ENCODE data around the gene XRCC4. TPM values are rescaled to one million over a fixed set of nuclear protein-coding genes. Genes with fewer than 3 reads are reported as not detected.

Gene XRCC4
- total RNA-seq, 2 donors from 2014 or later = 12.3 to 13.4 TPM

GRCh38 chr5:83084336-83084735 lies 7.0 kb downstream of the XRCC4 start:
- H3K27me3 Mint-ChIP-seq (ENCODE audit: low read depth) = no peaks in the 10 kb centered on the region
- DNase-seq (no peak), ATAC-seq (replicated peaks in 1 of 2) (no peak)
- no peak overlapping the region for H3K4me3 Mint-ChIP-seq
- H3K36me3 Mint-ChIP-seq (ENCODE audit: insufficient read depth in 2 of 2) = no peaks in the 10 kb centered on the region
- peaks cover 0 to 3% of the 10 kb centered on the region in 2 donors for H3K9me3 Mint-ChIP-seq
- no peaks in the 10 kb centered on the region for H3K4me1 Mint-ChIP-seq (ENCODE audit: low read depth)
- H3K27ac Mint-ChIP-seq = no peak overlapping the region

- Mint-ChIP-seq H3K36me3 (ENCODE audit: insufficient read depth in 2 of 2) (no peaks in the 10 kb centered on the region), H3K27ac (no peak overlapping the region), H3K9me3 (peaks cover 0 to 3% of the 10 kb centered on the region in 2 donors), H3K4me1 (ENCODE audit: low read depth) (no peaks in the 10 kb centered on the region), H3K27me3 (ENCODE audit: low read depth) (no peaks in the 10 kb centered on the region), H3K4me3 (no peak overlapping the region)
- DNase-seq (no peak), ATAC-seq (replicated peaks in 1 of 2) (no peak)
These were observed 7.8 kb downstream of the XRCC4 start for GRCh38 chr5:83085106-83085505.

- H3K4me3 Mint-ChIP-seq = no peak overlapping the region
- peaks cover 10% of the 10 kb centered on the region for H3K4me1 Mint-ChIP-seq (ENCODE audit: low read depth)
- H3K27ac Mint-ChIP-seq = no peak overlapping the region
- peaks cover 12 to 16% of the 10 kb centered on the region in 2 donors for H3K9me3 Mint-ChIP-seq
- no peaks in the 10 kb centered on the region for H3K27me3 Mint-ChIP-seq (ENCODE audit: low read depth)
- peaks cover 16 to 20% of the 10 kb centered on the region in 2 donors for H3K36me3 Mint-ChIP-seq (ENCODE audit: insufficient read depth in 2 of 2)
- ATAC-seq (replicated peaks in 1 of 2) (no peak), DNase-seq (no peak)
These were observed 12.8 kb downstream of the XRCC4 start for GRCh38 chr5:83090169-83090568.

- no peak for ATAC-seq (replicated peaks in 1 of 2)
- Mint-ChIP-seq H3K27ac (peak overlapping the region; percentile 54), H3K27me3 (ENCODE audit: low read depth) (no peaks in the 10 kb centered on the region), H3K4me1 (ENCODE audit: low read depth) (peaks cover 10% of the 10 kb centered on the region), H3K36me3 (ENCODE audit: insufficient read depth in 2 of 2) (peaks cover 16 to 22% of the 10 kb centered on the region in 2 donors), H3K4me3 (no peak overlapping the region), H3K9me3 (peaks cover 12 to 16% of the 10 kb centered on the region in 2 donors)
- no peak for DNase-seq
These were observed 15.3 kb downstream of the XRCC4 start for GRCh38 chr5:83092619-83093018.

- Mint-ChIP-seq H3K4me3 (no peak overlapping the region), H3K4me1 (ENCODE audit: low read depth) (peaks cover 10% of the 10 kb centered on the region), H3K9me3 (peaks cover 12 to 16% of the 10 kb centered on the region in 2 donors), H3K27ac (no peak overlapping the region), H3K27me3 (ENCODE audit: low read depth) (no peaks in the 10 kb centered on the region), H3K36me3 (ENCODE audit: insufficient read depth in 2 of 2) (peaks cover 16 to 22% of the 10 kb centered on the region in 2 donors)
- ATAC-seq (replicated peaks in 1 of 2) = no peak
- no peak for DNase-seq
These were observed 16.3 kb downstream of the XRCC4 start for GRCh38 chr5:83093692-83094091.

- Mint-ChIP-seq H3K27ac (no peak overlapping the region), H3K36me3 (ENCODE audit: insufficient read depth in 2 of 2) (peaks cover 15 to 22% of the 10 kb centered on the region in 2 donors), H3K4me1 (ENCODE audit: low read depth) (peaks cover 10% of the 10 kb centered on the region), H3K9me3 (peaks cover 12 to 16% of the 10 kb centered on the region in 2 donors), H3K4me3 (no peak overlapping the region), H3K27me3 (ENCODE audit: low read depth) (no peaks in the 10 kb centered on the region)
- DNase-seq (no peak), ATAC-seq (replicated peaks in 1 of 2) (no peak)
These were observed 18.0 kb downstream of the XRCC4 start for GRCh38 chr5:83095163-83095956.

- Mint-ChIP-seq H3K9me3 (peaks cover 11 to 14% of the 10 kb centered on the region in 2 donors), H3K27ac (no peak overlapping the region), H3K27me3 (ENCODE audit: low read depth) (no peaks in the 10 kb centered on the region), H3K4me1 (ENCODE audit: low read depth) (peaks cover 10% of the 10 kb centered on the region), H3K36me3 (ENCODE audit: insufficient read depth in 2 of 2) (peaks cover 13 to 19% of the 10 kb centered on the region in 2 donors), H3K4me3 (no peak overlapping the region)
- ATAC-seq (replicated peaks in 1 of 2) (no peak), DNase-seq (no peak)
These were observed 18.7 kb downstream of the XRCC4 start for GRCh38 chr5:83095957-83096539.

GRCh38 chr5:83096660-83097339 lies 19.5 kb downstream of the XRCC4 start:
- no peak overlapping the region for H3K27ac Mint-ChIP-seq
- no peaks in the 10 kb centered on the region for H3K27me3 Mint-ChIP-seq (ENCODE audit: low read depth)
- no peak overlapping the region for H3K4me3 Mint-ChIP-seq
- H3K36me3 Mint-ChIP-seq (ENCODE audit: insufficient read depth in 2 of 2) = peaks cover 13 to 15% of the 10 kb centered on the region in 2 donors
- peaks cover 9 to 11% of the 10 kb centered on the region in 2 donors for H3K9me3 Mint-ChIP-seq
- ATAC-seq (replicated peaks in 1 of 2) = no peak
- H3K4me1 Mint-ChIP-seq (ENCODE audit: low read depth) = peaks cover 7% of the 10 kb centered on the region
- DNase-seq = no peak

GRCh38 chr5:83097689-83098231 lies 20.4 kb downstream of the XRCC4 start:
- Mint-ChIP-seq H3K27ac (no peak overlapping the region), H3K27me3 (ENCODE audit: low read depth) (no peaks in the 10 kb centered on the region), H3K36me3 (ENCODE audit: insufficient read depth in 2 of 2) (peaks cover 10 to 12% of the 10 kb centered on the region in 2 donors), H3K9me3 (peaks cover 7 to 8% of the 10 kb centered on the region in 2 donors), H3K4me3 (no peak overlapping the region), H3K4me1 (ENCODE audit: low read depth) (no peaks in the 10 kb centered on the region)
- no peak for ATAC-seq (replicated peaks in 1 of 2)
- DNase-seq = no peak

- Mint-ChIP-seq H3K4me3 (no peak overlapping the region), H3K27me3 (ENCODE audit: low read depth) (no peaks in the 10 kb centered on the region), H3K4me1 (ENCODE audit: low read depth) (no peaks in the 10 kb centered on the region), H3K9me3 (peaks cover 2% of the 10 kb centered on the region in 2 donors), H3K27ac (no peak overlapping the region), H3K36me3 (ENCODE audit: insufficient read depth in 2 of 2) (peaks cover 3 to 5% of the 10 kb centered on the region in 2 donors)
- ATAC-seq (replicated peaks in 1 of 2) = no peak
- no peak for DNase-seq
These were observed 21.7 kb downstream of the XRCC4 start for GRCh38 chr5:83099001-83099400.

- Mint-ChIP-seq H3K27me3 (ENCODE audit: low read depth) (no peaks in the 10 kb centered on the region), H3K4me1 (ENCODE audit: low read depth) (no peaks in the 10 kb centered on the region), H3K36me3 (ENCODE audit: insufficient read depth in 2 of 2) (peaks cover 0 to 2% of the 10 kb centered on the region in 2 donors), H3K9me3 (no peaks in the 10 kb centered on the region), H3K4me3 (no peak overlapping the region), H3K27ac (no peak overlapping the region)
- ATAC-seq (replicated peaks in 1 of 2) = no peak
- DNase-seq = no peak
These were observed 22.1 kb downstream of the XRCC4 start for GRCh38 chr5:83099445-83099844.

GRCh38 chr5:83101514-83101913 lies 24.2 kb downstream of the XRCC4 start:
- H3K9me3 Mint-ChIP-seq = no peaks in the 10 kb centered on the region

More at GRCh38 chr5:83101514-83101913, 24.2 kb downstream of the XRCC4 start:
- H3K27ac Mint-ChIP-seq = no peak overlapping the region
- ATAC-seq (replicated peaks in 1 of 2) (no peak), DNase-seq (no peak)
- no peaks in the 10 kb centered on the region for H3K36me3 Mint-ChIP-seq (ENCODE audit: insufficient read depth in 2 of 2)
- no peak overlapping the region for H3K4me3 Mint-ChIP-seq
- no peaks in the 10 kb centered on the region for H3K4me1 Mint-ChIP-seq (ENCODE audit: low read depth)
- no peaks in the 10 kb centered on the region for H3K27me3 Mint-ChIP-seq (ENCODE audit: low read depth)

All from activated T-cell treated with anti-CD3 and anti-CD28 coated beads, Interleukin-2, amount 50 U/mL, for 72 hours (primary cell).